HL-60 (cell line): ENCODE measurements around the gene PCNX4.

Experiments used
- GABPA ChIP-seq: IDR thresholded peaks from 2 replicates; pipeline ENCODE4 v1.6.1; 2012; ENCODE audit warnings: low read depth
- POLR2AphosphoS5 ChIP-seq: IDR thresholded peaks from 2 replicates; pipeline ENCODE4 v1.6.1; 2012; ENCODE audit warnings: low read depth
- SPI1 ChIP-seq: IDR thresholded peaks from 2 replicates; pipeline ENCODE4 v1.6.1; 2012; ENCODE audit warnings: low read depth, mild to moderate bottlenecking, borderline replicate concordance
- TF ChIP-seq, protein P1 (sequence below): IDR thresholded peaks from one replicate; pipeline ENCODE4 v1.5.1; 2011; ENCODE audit warnings: low read length, control low read depth, inconsistent platforms; ENCODE audit not compliant: insufficient read depth
- TF ChIP-seq, protein P2 (sequence below): IDR thresholded peaks from 2 replicates; pipeline ENCODE4 v1.6.1; 2012; ENCODE audit warnings: low read depth; ENCODE audit not compliant: insufficient replicate concordance

DNA sequence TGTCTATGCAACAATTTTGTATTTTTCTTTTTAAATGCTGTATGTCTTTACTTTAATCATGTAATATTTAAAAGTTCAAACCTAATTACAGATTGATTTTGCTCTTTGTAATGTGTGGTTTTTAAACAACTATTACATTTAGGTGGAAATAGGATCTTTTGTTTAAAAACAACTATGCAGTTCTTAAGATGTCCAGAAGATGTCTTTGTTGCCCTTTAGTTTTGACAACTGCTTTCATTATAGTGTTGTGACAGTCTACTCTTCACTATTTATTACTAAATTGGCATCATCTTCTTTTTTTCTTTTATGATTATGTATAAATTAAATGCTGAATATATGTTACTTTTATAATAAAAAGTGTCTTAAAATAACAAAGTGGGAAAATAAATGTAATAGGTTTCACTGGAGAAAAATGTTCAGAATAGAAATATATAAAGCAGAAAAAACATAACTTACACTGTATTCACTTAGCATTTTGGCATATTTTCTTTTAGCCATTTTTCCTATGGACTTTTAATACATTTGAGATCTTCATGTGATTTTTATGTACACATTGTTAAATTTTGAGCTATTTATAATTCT lies 27.1 kb upstream of the PCNX4 start:
- TF ChIP-seq, protein P1, sequence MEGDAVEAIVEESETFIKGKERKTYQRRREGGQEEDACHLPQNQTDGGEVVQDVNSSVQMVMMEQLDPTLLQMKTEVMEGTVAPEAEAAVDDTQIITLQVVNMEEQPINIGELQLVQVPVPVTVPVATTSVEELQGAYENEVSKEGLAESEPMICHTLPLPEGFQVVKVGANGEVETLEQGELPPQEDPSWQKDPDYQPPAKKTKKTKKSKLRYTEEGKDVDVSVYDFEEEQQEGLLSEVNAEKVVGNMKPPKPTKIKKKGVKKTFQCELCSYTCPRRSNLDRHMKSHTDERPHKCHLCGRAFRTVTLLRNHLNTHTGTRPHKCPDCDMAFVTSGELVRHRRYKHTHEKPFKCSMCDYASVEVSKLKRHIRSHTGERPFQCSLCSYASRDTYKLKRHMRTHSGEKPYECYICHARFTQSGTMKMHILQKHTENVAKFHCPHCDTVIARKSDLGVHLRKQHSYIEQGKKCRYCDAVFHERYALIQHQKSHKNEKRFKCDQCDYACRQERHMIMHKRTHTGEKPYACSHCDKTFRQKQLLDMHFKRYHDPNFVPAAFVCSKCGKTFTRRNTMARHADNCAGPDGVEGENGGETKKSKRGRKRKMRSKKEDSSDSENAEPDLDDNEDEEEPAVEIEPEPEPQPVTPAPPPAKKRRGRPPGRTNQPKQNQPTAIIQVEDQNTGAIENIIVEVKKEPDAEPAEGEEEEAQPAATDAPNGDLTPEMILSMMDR, result no peak
- no peak for TF ChIP-seq GABPA
- TF ChIP-seq, protein P2, sequence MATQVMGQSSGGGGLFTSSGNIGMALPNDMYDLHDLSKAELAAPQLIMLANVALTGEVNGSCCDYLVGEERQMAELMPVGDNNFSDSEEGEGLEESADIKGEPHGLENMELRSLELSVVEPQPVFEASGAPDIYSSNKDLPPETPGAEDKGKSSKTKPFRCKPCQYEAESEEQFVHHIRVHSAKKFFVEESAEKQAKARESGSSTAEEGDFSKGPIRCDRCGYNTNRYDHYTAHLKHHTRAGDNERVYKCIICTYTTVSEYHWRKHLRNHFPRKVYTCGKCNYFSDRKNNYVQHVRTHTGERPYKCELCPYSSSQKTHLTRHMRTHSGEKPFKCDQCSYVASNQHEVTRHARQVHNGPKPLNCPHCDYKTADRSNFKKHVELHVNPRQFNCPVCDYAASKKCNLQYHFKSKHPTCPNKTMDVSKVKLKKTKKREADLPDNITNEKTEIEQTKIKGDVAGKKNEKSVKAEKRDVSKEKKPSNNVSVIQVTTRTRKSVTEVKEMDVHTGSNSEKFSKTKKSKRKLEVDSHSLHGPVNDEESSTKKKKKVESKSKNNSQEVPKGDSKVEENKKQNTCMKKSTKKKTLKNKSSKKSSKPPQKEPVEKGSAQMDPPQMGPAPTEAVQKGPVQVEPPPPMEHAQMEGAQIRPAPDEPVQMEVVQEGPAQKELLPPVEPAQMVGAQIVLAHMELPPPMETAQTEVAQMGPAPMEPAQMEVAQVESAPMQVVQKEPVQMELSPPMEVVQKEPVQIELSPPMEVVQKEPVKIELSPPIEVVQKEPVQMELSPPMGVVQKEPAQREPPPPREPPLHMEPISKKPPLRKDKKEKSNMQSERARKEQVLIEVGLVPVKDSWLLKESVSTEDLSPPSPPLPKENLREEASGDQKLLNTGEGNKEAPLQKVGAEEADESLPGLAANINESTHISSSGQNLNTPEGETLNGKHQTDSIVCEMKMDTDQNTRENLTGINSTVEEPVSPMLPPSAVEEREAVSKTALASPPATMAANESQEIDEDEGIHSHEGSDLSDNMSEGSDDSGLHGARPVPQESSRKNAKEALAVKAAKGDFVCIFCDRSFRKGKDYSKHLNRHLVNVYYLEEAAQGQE, result no peak
- no peak for TF ChIP-seq POLR2AphosphoS5
- TF ChIP-seq SPI1, result no peak
